ENCODE measurements around the gene CFAP52. TPM values are rescaled to one million over a fixed set of nuclear protein-coding genes. Genes with fewer than 3 reads are reported as not detected.
"Not testable (repeated sequence)": the region's sequence is repeated elsewhere in the genome, so short reads cannot be mapped to it uniquely, and the experiment has no call there.

CFAP52 gene
- total RNA-seq, 1 donor from 2014 or later: not detected

DNA sequence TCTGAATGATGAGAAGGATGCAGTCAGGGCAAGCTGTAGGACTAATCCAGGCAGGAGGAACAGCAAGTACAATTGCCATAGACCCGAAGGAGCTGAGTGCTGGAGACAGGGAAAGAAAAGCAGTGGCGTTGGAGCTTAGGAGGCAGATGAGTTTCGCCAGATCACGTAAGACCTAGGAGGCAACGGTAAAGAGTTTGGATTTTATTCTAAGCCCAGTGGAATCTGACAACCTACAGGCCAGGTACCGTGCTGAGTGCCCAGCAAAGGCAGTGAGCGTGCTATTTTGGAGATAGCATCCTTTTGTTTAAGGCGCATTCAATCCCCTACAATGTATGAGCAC is 70.1 kb downstream of the CFAP52 start:
- no peak for DNase-seq (ENCODE audit: low spot score)

- no peak for DNase-seq (ENCODE audit: low spot score)
These were observed 70.6 kb downstream of the CFAP52 start for GRCh38 chr17:9647014-9647413.

DNA sequence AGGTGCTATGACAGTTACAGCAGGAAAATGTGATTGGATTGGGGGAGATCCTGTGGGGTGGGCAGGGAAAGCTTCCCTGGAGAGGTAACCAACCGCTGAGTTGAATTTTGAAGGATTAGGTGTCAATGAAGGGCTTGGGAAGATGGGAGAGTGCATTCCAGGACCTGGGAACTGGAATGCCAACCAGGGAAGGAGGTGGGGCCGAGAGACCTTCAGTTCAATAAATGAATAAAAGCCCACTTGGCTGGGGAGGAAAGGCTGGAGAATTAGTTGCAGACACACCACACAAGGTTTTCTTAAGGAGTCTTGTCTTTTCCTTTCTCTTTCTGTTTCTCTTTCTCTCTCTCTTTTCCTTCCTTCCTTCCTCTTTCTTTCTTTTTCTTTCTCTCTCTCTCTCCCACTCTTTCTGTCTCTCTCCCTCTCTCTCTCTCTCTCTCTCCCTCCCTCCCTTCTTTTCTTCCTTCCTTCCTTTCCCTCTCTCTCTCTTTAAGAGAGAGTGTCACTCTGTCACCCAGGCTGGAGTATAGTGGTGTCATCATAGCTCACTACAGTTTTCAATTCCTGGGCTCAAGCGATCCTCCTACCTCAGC is 72.2 kb downstream of the CFAP52 start:
- no peak for DNase-seq (ENCODE audit: low spot score)

- no peak for DNase-seq (ENCODE audit: low spot score)
These were observed 82.3 kb downstream of the CFAP52 start for GRCh38 chr17:9658593-9659211.

DNA sequence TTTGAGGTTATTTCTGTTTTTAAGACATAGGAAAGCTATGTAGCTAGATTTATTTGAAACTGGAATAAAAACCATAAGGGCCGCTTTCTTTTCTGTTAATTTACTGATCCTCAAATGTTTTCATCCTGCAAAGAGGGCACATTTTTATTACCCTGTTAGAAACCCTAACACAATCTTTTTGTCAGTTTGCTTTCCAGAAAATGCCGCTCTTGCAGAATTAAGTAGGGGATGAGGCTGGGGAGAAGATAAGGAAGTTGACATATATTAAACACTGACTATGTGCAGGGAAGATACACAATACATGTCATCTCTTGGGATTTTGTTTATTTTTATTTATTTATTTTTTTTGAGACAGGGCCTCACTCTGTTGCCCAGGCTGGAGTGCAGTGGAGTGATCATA is 84.6 kb downstream of the CFAP52 start:
- no peak for DNase-seq (ENCODE audit: low spot score)

DNA sequence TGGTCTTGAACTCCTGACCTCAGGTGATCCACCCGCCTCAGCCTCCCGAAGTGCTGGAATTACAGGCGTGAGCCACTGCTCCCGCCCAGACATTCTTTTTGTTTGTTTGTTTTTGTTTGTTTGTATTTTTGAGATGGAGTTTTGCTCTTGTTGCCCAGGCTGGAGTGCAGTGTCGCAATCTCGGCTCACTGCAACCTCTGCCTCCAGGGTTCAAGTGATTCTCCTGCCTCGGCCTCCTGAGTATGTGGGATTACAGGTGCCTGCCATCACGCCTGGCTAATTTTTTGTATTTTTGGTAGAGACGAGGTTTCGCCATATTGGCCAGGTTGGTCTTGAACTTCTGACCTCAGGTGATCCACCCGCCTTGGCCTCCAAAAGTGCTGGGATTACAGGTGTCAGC is 87.1 kb downstream of the CFAP52 start:
- not testable (repeated sequence) for DNase-seq (ENCODE audit: low spot score)

- DNase-seq (ENCODE audit: low spot score): no peak
These were observed 90.1 kb downstream of the CFAP52 start for GRCh38 chr17:9666461-9667050.

- DNase-seq (ENCODE audit: low spot score): no peak
These were observed 92.1 kb downstream of the CFAP52 start for GRCh38 chr17:9668517-9668916.

- DNase-seq (ENCODE audit: low spot score): peak; percentile 16
These were observed 93.1 kb downstream of the CFAP52 start for GRCh38 chr17:9669551-9670008.

DNA sequence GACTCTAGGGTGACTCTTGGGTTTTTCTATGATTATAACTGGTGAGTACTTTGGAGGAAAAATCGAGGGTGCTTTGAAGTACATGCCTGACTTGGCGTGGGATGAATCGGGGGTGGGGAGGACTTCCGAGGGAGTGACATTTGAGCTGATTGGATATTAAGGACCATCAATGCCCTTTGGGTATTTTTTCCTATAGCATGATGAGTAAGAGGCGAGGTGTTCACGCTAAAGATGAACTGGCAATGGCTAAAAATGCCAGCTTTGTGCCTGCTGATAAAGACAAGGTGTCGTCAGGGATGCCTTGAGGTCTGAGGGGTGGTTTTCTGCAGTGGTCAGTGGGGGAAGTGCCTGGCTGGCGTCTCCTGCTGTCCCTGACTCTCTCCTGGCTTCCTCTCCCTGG is 94.2 kb downstream of the CFAP52 start:
- DNase-seq (ENCODE audit: low spot score): no peak

GRCh38 chr17:9671559-9671958 is 95.1 kb downstream of the CFAP52 start:
- DNase-seq (ENCODE audit: low spot score): no peak

- DNase-seq (ENCODE audit: low spot score): no peak
These were observed 95.8 kb downstream of the CFAP52 start for GRCh38 chr17:9672266-9672665.

DNA sequence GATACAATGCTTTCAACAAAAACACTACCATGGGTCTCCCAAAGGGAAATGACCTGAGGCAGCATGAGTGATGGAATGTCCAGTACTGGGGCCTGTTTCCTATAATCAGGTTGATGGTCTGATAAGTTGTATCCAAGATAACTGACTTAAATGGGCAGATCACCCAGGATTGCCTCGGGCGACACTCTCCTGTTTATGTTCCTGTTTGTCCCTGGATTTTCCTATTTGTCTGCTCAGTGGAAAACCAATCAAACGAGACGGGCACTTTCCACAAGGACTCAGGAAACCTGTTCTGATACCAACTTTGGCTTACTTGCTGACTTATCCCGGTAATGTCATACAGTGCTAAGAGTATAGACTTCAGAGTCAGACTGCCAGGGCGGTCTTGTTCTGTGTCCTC is 96.2 kb downstream of the CFAP52 start:
- DNase-seq (ENCODE audit: low spot score): no peak

DNA sequence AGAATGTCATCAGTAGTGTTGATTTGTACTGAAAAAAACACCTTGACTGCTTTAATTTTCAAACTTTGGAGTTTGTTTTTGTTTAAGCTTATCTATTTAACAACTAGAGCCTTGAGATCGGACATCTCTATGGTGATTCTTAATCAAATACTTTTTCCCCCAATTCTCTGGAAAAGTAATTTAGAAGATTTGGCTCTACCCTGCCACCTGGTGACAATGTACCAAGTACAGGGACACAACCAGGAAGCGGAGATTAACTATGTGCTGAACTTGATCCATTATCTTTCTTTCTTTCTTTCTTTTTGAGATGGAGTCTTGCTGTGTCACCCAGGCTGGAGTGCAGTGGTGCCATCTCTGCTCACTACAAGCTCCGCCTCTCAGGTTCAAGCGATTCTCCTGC is 99.6 kb downstream of the CFAP52 start:
- DNase-seq (ENCODE audit: low spot score): no peak

DNA sequence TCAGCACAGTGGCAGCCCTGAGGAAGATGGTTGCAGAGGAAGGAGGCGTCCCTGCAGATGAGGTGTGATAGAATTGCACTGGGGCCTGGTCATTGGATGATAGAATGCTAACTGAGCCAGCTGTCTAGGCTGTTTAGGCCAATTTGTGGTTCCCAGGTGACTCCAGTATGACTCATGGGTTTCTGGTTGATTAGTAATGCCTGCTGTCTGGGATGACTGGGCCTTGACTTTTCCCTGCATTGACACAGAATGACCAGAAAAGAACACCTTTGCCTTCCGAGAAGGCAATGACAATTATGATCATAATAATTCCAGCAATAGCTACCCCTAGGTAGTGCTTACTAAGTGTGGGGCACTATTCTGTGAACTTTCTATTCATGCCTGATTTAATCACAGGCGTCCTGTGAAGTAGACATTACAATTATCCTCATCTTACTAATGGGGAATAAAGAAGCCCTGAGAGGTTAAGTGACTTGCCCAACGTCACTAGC is 100.4 kb downstream of the CFAP52 start:
- no peak for DNase-seq (ENCODE audit: low spot score)

- DNase-seq (ENCODE audit: low spot score): no peak
These were observed 101.0 kb downstream of the CFAP52 start for GRCh38 chr17:9677411-9677810.

- DNase-seq (ENCODE audit: low spot score): no peak
These were observed 101.5 kb downstream of the CFAP52 start for GRCh38 chr17:9677896-9678295.

DNA sequence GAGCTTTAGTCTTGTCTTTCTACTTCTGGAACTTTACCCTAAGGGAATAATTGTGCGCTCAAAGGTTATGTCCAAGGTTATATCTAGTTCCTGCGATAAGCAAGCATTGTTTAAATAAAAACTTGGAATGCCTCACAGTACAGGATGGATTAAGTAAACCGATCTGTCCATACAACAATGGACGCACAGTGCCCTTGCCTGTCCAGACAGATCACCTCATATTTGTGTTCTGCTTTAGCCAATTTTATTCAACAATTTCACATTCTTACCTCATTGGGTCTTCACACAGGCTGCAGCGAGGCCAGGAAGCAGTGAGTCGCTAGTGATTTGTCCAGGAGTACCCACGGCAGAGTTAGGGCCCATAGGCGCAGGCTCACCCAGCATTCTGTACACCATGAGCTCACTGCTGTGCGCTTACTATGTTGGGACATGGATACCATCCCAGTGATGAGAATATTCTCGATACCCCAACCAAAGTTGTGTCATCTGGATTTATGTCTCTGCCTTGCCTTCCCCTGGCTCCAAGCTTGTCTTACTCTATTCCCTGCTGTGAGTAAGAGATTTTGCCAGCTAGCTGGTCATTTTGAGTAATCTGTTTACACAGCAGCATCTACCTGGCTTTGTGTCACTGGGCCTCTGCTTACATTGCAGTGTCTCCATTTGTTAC is 108.6 kb downstream of the CFAP52 start:
- peak; percentile 13 for DNase-seq (ENCODE audit: low spot score)

Other genes starting within 250 kb of the CFAP52 start
- gene STX8, start 822 bp upstream of the CFAP52 start, total RNA-seq: 63.2 TPM
- gene USP43, start 68.9 kb downstream of the CFAP52 start, total RNA-seq: 8.2 TPM
- gene DHRS7C, start 214.9 kb downstream of the CFAP52 start, total RNA-seq: not detected
- gene GSG1L2, start 245.4 kb downstream of the CFAP52 start, total RNA-seq: not detected
- 23.5 TPM for gene GLP2R, start 249.3 kb downstream of the CFAP52 start, total RNA-seq

Measured in mucosa of gallbladder (tissue), 1 donor.